Measurements from ENCODE around the gene HIBADH.

DNA sequence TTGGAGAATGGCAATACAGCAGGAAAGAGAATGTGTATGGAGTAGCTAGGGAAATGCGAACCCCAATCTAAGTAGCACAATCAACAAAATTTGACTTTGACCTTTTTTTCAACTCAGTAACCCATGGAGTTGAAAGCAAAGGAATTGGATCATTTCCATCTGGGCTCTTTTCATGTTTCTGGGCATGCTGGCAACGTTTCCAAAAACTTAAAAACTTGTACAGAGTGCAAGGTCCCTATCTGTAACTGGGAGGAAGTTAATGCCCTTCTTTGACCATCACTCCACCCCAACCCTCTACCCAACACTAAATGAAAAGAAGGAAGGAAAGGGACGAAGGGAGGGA, 1.3 kb upstream of the HIBADH start:
- TF ChIP-seq TAF1 (IDR thresholded peaks at IDR 0.05; ENCODE audit: borderline replicate concordance, insufficient read depth, low read length) (no peak), POLR2AphosphoS5 (IDR thresholded peaks at IDR 0.05; ENCODE audit: low read depth, low read length) (no peak)
- TF ChIP-seq, protein P1, sequence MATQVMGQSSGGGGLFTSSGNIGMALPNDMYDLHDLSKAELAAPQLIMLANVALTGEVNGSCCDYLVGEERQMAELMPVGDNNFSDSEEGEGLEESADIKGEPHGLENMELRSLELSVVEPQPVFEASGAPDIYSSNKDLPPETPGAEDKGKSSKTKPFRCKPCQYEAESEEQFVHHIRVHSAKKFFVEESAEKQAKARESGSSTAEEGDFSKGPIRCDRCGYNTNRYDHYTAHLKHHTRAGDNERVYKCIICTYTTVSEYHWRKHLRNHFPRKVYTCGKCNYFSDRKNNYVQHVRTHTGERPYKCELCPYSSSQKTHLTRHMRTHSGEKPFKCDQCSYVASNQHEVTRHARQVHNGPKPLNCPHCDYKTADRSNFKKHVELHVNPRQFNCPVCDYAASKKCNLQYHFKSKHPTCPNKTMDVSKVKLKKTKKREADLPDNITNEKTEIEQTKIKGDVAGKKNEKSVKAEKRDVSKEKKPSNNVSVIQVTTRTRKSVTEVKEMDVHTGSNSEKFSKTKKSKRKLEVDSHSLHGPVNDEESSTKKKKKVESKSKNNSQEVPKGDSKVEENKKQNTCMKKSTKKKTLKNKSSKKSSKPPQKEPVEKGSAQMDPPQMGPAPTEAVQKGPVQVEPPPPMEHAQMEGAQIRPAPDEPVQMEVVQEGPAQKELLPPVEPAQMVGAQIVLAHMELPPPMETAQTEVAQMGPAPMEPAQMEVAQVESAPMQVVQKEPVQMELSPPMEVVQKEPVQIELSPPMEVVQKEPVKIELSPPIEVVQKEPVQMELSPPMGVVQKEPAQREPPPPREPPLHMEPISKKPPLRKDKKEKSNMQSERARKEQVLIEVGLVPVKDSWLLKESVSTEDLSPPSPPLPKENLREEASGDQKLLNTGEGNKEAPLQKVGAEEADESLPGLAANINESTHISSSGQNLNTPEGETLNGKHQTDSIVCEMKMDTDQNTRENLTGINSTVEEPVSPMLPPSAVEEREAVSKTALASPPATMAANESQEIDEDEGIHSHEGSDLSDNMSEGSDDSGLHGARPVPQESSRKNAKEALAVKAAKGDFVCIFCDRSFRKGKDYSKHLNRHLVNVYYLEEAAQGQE (IDR thresholded peaks at IDR 0.05; ENCODE audit: insufficient read depth in 1 of 2, low read depth in 2 of 2, low read length in 2 of 2) = no peak
